GM12891 (cell line): ENCODE measurements around the gene ATXN7L1.

ENCODE experiments used
- POLR2A ChIP-seq: IDR thresholded peaks from 2 replicates; pipeline ENCODE4 v1.6.1; 2011; ENCODE audit warnings: low read depth, low read length, control low read depth
- POLR2AphosphoS5 ChIP-seq: IDR thresholded peaks from 2 replicates; pipeline ENCODE4 v1.6.1; 2011; ENCODE audit warnings: low read depth, low read length, control low read depth
- SPI1 ChIP-seq: IDR thresholded peaks from 2 replicates; pipeline ENCODE4 v1.6.1; 2011; ENCODE audit warnings: low read depth, low read length, control low read depth

GRCh38 chr7:105782391-105783042, 93.9 kb downstream of the ATXN7L1 start:
- TF ChIP-seq POLR2AphosphoS5, result no peak
- no peak for TF ChIP-seq POLR2A
- no peak for TF ChIP-seq SPI1
